HG03159 (cell line): ENCODE results near the gene INAFM2.

Experiments
- ATAC-seq: cut with Tn5 transposase; IDR thresholded peaks from one replicate; pipeline ENCODE4 v1.9.1; 2021; ENCODE audit warnings: mild to moderate bottlenecking, moderate library complexity; ENCODE audit not compliant: unreplicated experiment

The INAFM2 gene

GRCh38 chr15:40358471-40359353 lies 35.2 kb downstream of the INAFM2 start:
- ATAC-seq, result peak; percentile 11

DNA sequence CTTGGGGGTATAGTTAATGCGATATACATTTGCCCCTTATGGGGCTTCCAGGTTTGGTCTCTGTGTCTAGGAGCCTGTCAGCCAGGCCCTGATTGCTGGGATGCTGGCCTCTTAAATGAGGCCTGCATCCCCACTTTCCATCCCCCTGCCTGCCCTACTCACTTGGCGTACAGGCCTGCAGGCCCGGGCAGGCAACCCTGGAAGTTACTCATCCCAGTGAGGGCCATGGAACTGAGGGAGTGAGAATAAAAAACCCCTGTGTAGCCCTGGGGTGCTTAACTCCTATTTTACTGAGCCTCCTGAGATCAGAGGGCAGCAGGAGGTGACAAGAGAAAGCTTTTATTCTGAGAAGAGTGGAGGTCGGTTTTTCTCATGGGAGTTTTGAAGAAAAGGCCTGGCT lies 36.5 kb downstream of the INAFM2 start:
- no peak for ATAC-seq

DNA sequence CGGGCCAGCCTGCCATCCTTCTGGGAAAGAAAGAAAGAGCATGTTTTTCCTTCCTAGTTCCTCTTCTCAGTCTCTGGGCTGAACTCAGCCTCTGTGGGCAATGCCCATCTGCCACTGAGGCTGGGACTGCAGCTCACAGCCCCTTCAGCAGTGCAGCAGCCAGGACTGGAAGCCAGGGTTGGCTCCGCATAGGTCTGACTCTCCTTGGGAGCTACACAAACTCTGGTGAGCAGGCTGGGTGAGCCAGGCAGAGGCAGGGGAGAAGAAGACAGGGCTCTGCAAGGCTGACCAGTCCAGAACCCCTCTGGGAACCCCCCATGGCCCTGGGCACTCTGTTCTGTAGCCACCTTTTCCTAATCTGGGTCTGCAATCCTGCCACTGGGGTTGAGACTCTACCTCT lies 38.1 kb downstream of the INAFM2 start:
- ATAC-seq, result no peak

GRCh38 chr15:40363611-40364010 lies 40.1 kb downstream of the INAFM2 start:
- no peak for ATAC-seq

- ATAC-seq, result no peak
These were observed 40.8 kb downstream of the INAFM2 start for GRCh38 chr15:40364251-40364650.

DNA sequence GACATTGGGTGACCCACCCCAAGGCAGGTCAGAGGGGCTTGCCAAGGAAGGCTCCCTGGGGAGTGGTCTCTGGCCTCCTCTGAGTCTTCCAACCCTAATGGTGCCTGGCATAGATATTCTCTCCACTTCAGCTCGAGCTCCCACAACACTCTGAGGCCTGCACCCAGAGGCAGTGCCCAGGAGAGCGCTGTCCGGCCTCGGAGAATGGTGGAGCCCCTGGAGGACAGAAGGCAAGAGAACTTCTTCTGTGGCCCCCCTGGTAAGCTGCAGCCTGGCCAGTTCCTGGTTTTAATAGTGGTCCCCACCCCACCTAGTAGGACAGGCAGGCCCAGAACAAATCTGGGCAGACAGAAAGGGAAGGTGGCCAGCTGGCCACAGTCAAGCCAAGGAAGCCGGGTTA lies 41.5 kb downstream of the INAFM2 start:
- ATAC-seq, result no peak

- ATAC-seq, result no peak
These were observed 42.3 kb downstream of the INAFM2 start for GRCh38 chr15:40365624-40366456.

GRCh38 chr15:40366457-40367370 lies 43.2 kb downstream of the INAFM2 start:
- ATAC-seq, result no peak

DNA sequence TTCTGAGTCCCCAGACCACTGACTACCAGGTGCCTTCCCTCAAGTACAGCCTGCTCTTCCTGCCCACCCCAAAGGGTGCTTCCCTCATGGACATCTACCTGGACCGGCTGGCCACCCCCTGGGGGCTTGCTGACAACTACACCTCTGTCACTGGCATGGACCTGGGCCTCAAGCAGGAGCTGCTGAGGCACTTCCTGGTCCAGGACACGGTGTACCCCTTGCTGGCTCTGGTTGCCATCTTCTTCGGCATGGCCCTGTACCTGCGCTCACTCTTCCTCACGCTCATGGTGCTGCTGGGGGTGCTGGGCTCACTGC lies 43.8 kb downstream of the INAFM2 start:
- ATAC-seq, result no peak

DNA sequence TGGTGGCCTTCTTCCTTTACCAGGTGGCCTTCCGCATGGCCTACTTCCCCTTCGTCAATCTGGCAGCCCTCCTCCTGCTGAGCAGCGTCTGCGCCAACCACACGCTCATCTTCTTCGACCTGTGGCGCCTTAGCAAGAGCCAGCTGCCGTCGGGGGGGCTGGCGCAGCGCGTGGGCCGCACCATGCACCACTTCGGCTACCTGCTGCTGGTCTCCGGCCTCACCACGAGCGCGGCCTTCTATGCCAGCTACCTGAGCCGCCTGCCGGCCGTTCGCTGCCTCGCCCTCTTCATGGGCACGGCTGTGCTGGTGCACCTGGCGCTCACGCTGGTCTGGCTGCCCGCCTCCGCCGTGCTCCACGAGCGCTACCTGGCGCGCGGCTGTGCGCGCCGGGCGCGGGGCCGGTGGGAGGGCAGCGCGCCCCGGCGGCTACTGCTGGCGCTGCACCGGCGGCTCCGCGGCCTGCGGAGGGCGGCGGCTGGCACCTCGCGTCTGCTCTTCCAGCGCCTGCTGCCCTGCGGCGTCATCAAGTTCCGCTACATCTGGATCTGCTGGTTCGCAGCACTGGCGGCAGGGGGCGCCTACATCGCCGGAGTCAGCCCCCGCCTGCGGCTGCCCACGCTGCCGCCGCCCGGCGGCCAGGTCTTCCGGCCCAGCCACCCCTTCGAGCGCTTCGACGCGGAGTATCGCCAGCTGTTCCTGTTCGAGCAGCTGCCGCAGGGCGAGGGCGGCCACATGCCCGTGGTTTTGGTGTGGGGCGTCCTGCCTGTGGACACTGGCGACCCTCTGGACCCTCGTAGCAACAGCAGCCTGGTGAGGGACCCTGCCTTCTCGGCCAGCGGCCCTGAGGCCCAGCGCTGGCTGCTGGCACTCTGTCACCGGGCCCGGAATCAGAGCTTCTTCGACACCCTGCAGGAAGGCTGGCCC lies 44.5 kb downstream of the INAFM2 start:
- ATAC-seq, result peak; percentile 78

- no peak for ATAC-seq
These were observed 45.4 kb downstream of the INAFM2 start for GRCh38 chr15:40368719-40369473.

- ATAC-seq, result no peak
These were observed 46.0 kb downstream of the INAFM2 start for GRCh38 chr15:40369474-40369869.

DNA sequence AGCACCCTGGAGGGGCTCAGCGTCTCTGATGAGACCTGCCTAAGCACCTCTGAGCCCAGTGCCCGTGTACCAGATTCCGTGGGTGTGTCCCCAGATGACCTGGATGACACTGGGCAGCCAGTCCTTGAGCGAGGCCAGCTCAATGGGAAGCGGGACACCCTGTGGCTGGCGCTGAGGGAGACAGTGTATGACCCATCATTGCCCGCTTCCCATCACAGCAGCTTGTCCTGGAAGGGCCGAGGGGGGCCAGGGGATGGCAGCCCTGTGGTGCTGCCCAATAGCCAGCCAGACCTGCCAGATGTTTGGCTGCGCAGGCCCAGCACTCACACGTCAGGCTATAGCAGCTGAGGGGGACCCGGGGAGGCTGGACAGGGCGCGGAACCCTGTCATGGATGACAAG lies 46.5 kb downstream of the INAFM2 start:
- ATAC-seq, result no peak

- no peak for ATAC-seq
These were observed 49.5 kb downstream of the INAFM2 start for GRCh38 chr15:40372981-40373380.
